Ascending aorta (tissue), 2 donors: ENCODE measurements around the gene ZFHX2. TPM values are rescaled to one million over a fixed set of nuclear protein-coding genes. Genes with fewer than 3 reads are reported as not detected.

Source experiments
- DNase-seq, 2 donors: peaks; one replicate each; pipeline ENCODE4 v3.0.0-alpha.2; 2019; ENCODE audit warnings: low spot score in 2 of 2
- H3K27ac ChIP-seq, 2 donors: fragments of 200-600 bp; sonication (generic); one replicate each; pipeline ENCODE4 v1.5.1; 2016 to 2017; ENCODE audit warnings: mild to moderate bottlenecking in 1 of 2
- H3K27me3 ChIP-seq: fragments of 200-600 bp; sonication (generic); one replicate; pipeline ENCODE4 v1.5.1; 2017
- H3K36me3 ChIP-seq, 2 donors: fragments of 200-600 bp; sonication (generic); one replicate each; pipeline ENCODE4 v1.5.1; 2016
- H3K4me1 ChIP-seq, 2 donors: fragments of 200-600 bp; sonication (generic); one replicate each; pipeline ENCODE4 v1.5.1; 2016 to 2017; ENCODE audit warnings: mild to moderate bottlenecking in 1 of 2
- H3K4me3 ChIP-seq, 2 donors: fragments of 200-600 bp; sonication (generic); one replicate each; pipeline ENCODE4 v1.5.1; 2016 to 2017; ENCODE audit warnings: mild to moderate bottlenecking in 1 of 2
- H3K9me3 ChIP-seq, 2 donors: fragments of 200-600 bp; sonication (generic); one replicate each; pipeline ENCODE4 v1.5.1; 2016
- CTCF ChIP-seq, 3 experiments: fragments of 200-600 bp in 2 of 3; fragments of 450-650 bp in 1 of 3; sonication (generic) in 2 of 3; IDR thresholded peaks; one replicate each; pipeline ENCODE4 v1.5.1; 2016 to 2019; ENCODE audit warnings: antibody characterized with exemption in 3 of 3, mild to moderate bottlenecking in 1 of 3, moderate library complexity in 1 of 3
- intact Hi-C: fragments of 100-400 bp; cut with DNase I; formaldehyde crosslinking; loops from one replicate; pipeline ENCODE4 v1.15.1; 2023
- total RNA-seq: library from RNA; depleted of rRNA; stranded (reverse); fragments of >200 nt; gene quantifications from one replicate; pipeline ENCODE4 v1.1.0, GENCODE V29; 2016

Gene ZFHX2
- total RNA-seq, 1 donor from 2014 or later, result 1.3 TPM

GRCh38 chr14:23485326-23485725, 66.2 kb downstream of the ZFHX2 start:
- intact Hi-C loops, result no loop called here
- DNase-seq, result no peak
- no peak for TF ChIP-seq CTCF (IDR thresholded peaks at IDR 0.05)
- H3K9me3 ChIP-seq, result no peaks in the 10 kb centered on the region
- no peaks in the 10 kb centered on the region for H3K27me3 ChIP-seq
- no peaks in the 10 kb centered on the region for H3K4me1 ChIP-seq
- no peak overlapping the region for H3K27ac ChIP-seq
- H3K4me3 ChIP-seq, result no peak overlapping the region
- H3K36me3 ChIP-seq, result peaks cover 11 to 12% of the 10 kb centered on the region in 2 donors

GRCh38 chr14:23483236-23483854, 68.2 kb downstream of the ZFHX2 start:
- Histone ChIP-seq H3K27ac (no peak overlapping the region), H3K4me1 (no peaks in the 10 kb centered on the region), H3K36me3 (peaks cover 11 to 14% of the 10 kb centered on the region in 2 donors), H3K27me3 (no peaks in the 10 kb centered on the region), H3K9me3 (no peaks in the 10 kb centered on the region), H3K4me3 (no peak overlapping the region)
- no peak for DNase-seq
- intact Hi-C loops, result no loop called here
- no peak for TF ChIP-seq CTCF (IDR thresholded peaks at IDR 0.05)

GRCh38 chr14:23482823-23483148, 68.8 kb downstream of the ZFHX2 start:
- no peak for TF ChIP-seq CTCF (IDR thresholded peaks at IDR 0.05)
- no peak for DNase-seq
- H3K4me3 ChIP-seq, result no peak overlapping the region
- peaks cover 11 to 19% of the 10 kb centered on the region in 2 donors for H3K36me3 ChIP-seq
- no peaks in the 10 kb centered on the region for H3K4me1 ChIP-seq
- intact Hi-C loops, result no loop called here
- no peaks in the 10 kb centered on the region for H3K9me3 ChIP-seq
- no peaks in the 10 kb centered on the region for H3K27me3 ChIP-seq
- H3K27ac ChIP-seq, result no peak overlapping the region

- Histone ChIP-seq H3K36me3 (peaks cover 17 to 25% of the 10 kb centered on the region in 2 donors), H3K9me3 (no peaks in the 10 kb centered on the region), H3K4me3 (no peak overlapping the region), H3K4me1 (no peaks in the 10 kb centered on the region), H3K27me3 (no peaks in the 10 kb centered on the region), H3K27ac (no peak overlapping the region)
- no peak for DNase-seq
- TF ChIP-seq CTCF (IDR thresholded peaks at IDR 0.05), result no peak
- intact Hi-C loops, result no loop called here
These were observed 69.4 kb downstream of the ZFHX2 start for GRCh38 chr14:23481979-23482822.

- no peaks in the 10 kb centered on the region for H3K4me1 ChIP-seq
- no peak overlapping the region for H3K4me3 ChIP-seq
- intact Hi-C loops, result no loop called here
- H3K9me3 ChIP-seq, result no peaks in the 10 kb centered on the region
- no peak for DNase-seq
- H3K27ac ChIP-seq, result no peak overlapping the region
- peaks cover 25 to 31% of the 10 kb centered on the region in 2 donors for H3K36me3 ChIP-seq
- H3K27me3 ChIP-seq, result no peaks in the 10 kb centered on the region
- TF ChIP-seq CTCF (IDR thresholded peaks at IDR 0.05), result no peak
These were observed 70.1 kb downstream of the ZFHX2 start for GRCh38 chr14:23481362-23481970.
